Measurements from ENCODE around the gene ENDOU.
"Not testable (repeated sequence)": the region's sequence is repeated elsewhere in the genome, so short reads cannot be mapped to it uniquely, and the experiment has no call there.

The ENDOU gene

DNA sequence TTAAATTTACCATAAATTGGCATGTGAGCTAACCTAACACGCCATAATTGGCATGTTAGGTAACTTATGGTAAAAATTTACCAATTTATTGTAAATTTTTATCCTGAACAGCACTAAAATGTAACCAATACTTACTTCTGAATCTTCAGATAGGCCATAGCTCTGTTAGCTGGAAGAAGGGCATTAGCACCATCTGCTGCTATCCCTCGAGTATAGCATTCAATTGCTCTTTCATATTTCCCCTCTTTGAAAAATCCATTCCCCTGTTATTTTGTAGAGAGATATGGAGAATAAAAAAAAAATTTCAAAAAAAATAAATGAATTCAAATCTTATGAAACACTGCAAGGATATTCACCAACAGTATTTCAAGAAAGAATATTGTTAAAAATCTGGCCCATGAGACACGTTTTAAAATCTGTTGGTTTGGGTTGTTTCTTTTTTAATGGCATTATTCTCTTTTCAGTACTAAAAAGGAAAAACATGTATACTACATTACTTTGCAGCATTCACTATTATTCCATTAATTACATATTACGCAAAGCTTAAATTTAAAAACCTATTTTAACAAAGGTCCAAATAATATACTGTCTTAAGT, 38.5 kb downstream of the ENDOU start:
- peak; percentile 59 for DNase-seq (ENCODE audit: low read depth)

- DNase-seq (ENCODE audit: low read depth) = no peak
Observed at GRCh38 chr12:47679785-47680184, 45.5 kb downstream of the ENDOU start.

GRCh38 chr12:47672068-47672467, 53.2 kb downstream of the ENDOU start:
- no peak for DNase-seq (ENCODE audit: low read depth)

DNA sequence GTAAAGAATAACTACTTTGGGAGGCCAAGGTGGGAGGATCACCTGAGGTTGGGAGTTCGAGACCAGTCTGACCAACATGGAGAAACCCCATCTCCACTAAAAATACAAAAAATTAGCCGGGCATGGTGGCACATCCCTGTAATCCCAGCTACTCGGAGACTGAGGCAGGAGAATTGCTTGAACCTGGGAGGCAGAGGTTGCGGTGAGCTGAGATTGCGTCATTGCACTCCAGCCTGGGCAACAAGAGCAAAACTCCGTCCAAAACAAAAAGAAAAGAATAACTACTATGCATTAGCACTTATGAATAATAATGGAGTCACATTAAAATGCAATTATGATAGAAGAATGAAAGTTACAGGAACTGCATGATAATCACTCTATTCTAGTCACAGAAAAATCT, 57.4 kb downstream of the ENDOU start:
- DNase-seq (ENCODE audit: low read depth) = not testable (repeated sequence)

All from iris pigment epithelial cell (primary cell).